Regular cardiac myocyte (primary cell): ENCODE data around the gene GNGT1. TPM values are rescaled to one million over a fixed set of nuclear protein-coding genes. Genes with fewer than 3 reads are reported as not detected.

Source experiments
- total RNA-seq: library from RNA; depleted of rRNA; stranded (reverse); fragments of >200 nt; gene quantifications from 2 replicates; pipeline ENCODE4 v1.2.3, GENCODE V29; 2014

Gene GNGT1
- total RNA-seq: under 0.01 TPM in 1 of 2 replicates, not detected in the other

GRCh38 chr7:93906267-93906666, at the start of gene GNGT1:
TSS of gene GNGT1 (plus strand) at chr7:93906567. CDS start at chr7:93906747, 180 bp downstream.

GRCh38 chr7:93890464-93891068, 15.8 kb upstream of the GNGT1 start, which contains the start of gene TFPI2:
TSS of gene TFPI2 (minus strand) at chr7:93890753. CDS start at chr7:93890678, 75 bp downstream.

GRCh38 chr7:93921607-93922566, 15.5 kb downstream of the GNGT1 start, which contains the start of gene GNG11:
TSS of gene GNG11 (plus strand) at chr7:93921735. CDS start at chr7:93922138, 403 bp downstream.

Other genes starting within 250 kb of the GNGT1 start
- gene TFPI2, start 15.8 kb upstream of the GNGT1 start, total RNA-seq: 417 and 931 TPM in 2 replicates
- gene GNG11, start 15.2 kb downstream of the GNGT1 start, total RNA-seq: 123 and 152 TPM in 2 replicates
- 38.2 and 84.0 TPM in 2 replicates for gene BET1, start 97.8 kb downstream of the GNGT1 start, total RNA-seq